ENCODE measurements around the gene HELZ.

Gene HELZ

GRCh38 chr17:67030641-67031040, 214.4 kb downstream of the HELZ start:
- DNase-seq (ENCODE audit: low read depth), result no peak
- no peak for TF ChIP-seq CTCF (IDR thresholded peaks at IDR 0.05; ENCODE audit: low read length, missing control alignments)
- no peak overlapping the region for H3K4me3 ChIP-seq (replicated peaks; ENCODE audit: low read depth, low read length)

- H3K4me3 ChIP-seq (replicated peaks; ENCODE audit: low read depth, low read length), result no peak overlapping the region
- peak; percentile 1 for DNase-seq (ENCODE audit: low read depth)
- TF ChIP-seq CTCF (IDR thresholded peaks at IDR 0.05; ENCODE audit: low read length, missing control alignments), result no peak
These were observed 217.9 kb downstream of the HELZ start for GRCh38 chr17:67027031-67027628.

- peak; percentile 6 for DNase-seq (ENCODE audit: low read depth)
- H3K4me3 ChIP-seq (replicated peaks; ENCODE audit: low read depth, low read length), result no peak overlapping the region
- TF ChIP-seq CTCF (IDR thresholded peaks at IDR 0.05; ENCODE audit: low read length, missing control alignments), result no peak
These were observed 218.7 kb downstream of the HELZ start for GRCh38 chr17:67026341-67026740.

GRCh38 chr17:67025216-67025792, 219.7 kb downstream of the HELZ start:
- no peak for DNase-seq (ENCODE audit: low read depth)
- TF ChIP-seq CTCF (IDR thresholded peaks at IDR 0.05; ENCODE audit: low read length, missing control alignments), result no peak
- no peak overlapping the region for H3K4me3 ChIP-seq (replicated peaks; ENCODE audit: low read depth, low read length)

- TF ChIP-seq CTCF (IDR thresholded peaks at IDR 0.05; ENCODE audit: low read length, missing control alignments), result no peak
- no peak overlapping the region for H3K4me3 ChIP-seq (replicated peaks; ENCODE audit: low read depth, low read length)
- DNase-seq (ENCODE audit: low read depth), result no peak
These were observed 220.3 kb downstream of the HELZ start for GRCh38 chr17:67024736-67025135.

- no peak overlapping the region for H3K4me3 ChIP-seq (replicated peaks; ENCODE audit: low read depth, low read length)
- TF ChIP-seq CTCF (IDR thresholded peaks at IDR 0.05; ENCODE audit: low read length, missing control alignments), result no peak
- DNase-seq (ENCODE audit: low read depth), result no peak
These were observed 222.6 kb downstream of the HELZ start for GRCh38 chr17:67022451-67022810.

Measured in fibroblast of pulmonary artery (primary cell).